Fibroblast of lung (primary cell): Measurements from ENCODE around the gene IDH1.

Experiments used
- EZH2 ChIP-seq: IDR thresholded peaks from 2 replicates; pipeline ENCODE4 v1.5.1; 2012; ENCODE audit warnings: low read length, control low read depth, mild to moderate bottlenecking; ENCODE audit errors: missing control alignments
- TF ChIP-seq, protein P1 (sequence below), 2 donors: IDR thresholded peaks in 1 of 2; conservative IDR thresholded peaks in 1 of 2; 1 replicate in 1 of 2; 2 replicates in 1 of 2; pipeline ENCODE4 v1.5.1; 2011 to 2012; ENCODE audit warnings: low read length in 2 of 2, control low read depth in 1 of 2, inconsistent platforms in 1 of 2, low read depth in 1 of 2, mild to moderate bottlenecking in 1 of 2

DNA sequence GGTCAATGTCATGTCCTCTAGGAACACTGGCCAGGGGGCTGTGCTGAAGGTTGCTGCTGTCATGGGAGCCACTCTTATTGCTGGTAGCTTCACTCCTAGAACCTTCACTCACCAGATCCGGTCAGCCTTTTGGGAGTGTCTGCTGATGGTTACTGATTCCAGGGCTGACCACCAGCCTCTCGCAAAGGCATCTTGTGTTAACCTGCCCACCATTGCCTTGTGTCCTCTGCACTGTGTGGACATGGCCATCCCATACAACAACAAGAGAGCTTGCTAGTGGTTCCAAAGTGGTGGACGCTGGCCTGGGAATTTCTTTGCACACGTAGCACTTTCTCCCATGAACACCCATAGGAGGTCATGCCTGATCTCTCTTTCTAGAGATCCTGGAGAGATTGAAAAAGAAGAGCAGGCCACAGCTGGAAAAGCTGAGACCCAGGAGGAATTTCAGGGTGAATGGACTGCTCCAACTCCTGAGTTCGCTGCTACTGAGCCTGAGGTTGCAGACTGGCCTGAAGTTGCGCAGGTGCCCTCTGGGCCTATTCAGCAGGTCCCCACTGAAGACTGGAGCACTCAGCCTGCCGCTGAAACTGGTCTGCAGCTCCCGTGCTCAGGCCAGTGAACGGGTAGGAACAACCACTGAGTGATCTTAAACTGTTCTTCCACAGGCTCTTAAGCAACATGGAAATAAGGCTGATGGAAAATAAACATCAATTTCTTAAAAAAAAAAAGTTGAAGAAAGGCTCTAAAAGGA, 46.4 kb downstream of the IDH1 start:
- TF ChIP-seq, protein P1, sequence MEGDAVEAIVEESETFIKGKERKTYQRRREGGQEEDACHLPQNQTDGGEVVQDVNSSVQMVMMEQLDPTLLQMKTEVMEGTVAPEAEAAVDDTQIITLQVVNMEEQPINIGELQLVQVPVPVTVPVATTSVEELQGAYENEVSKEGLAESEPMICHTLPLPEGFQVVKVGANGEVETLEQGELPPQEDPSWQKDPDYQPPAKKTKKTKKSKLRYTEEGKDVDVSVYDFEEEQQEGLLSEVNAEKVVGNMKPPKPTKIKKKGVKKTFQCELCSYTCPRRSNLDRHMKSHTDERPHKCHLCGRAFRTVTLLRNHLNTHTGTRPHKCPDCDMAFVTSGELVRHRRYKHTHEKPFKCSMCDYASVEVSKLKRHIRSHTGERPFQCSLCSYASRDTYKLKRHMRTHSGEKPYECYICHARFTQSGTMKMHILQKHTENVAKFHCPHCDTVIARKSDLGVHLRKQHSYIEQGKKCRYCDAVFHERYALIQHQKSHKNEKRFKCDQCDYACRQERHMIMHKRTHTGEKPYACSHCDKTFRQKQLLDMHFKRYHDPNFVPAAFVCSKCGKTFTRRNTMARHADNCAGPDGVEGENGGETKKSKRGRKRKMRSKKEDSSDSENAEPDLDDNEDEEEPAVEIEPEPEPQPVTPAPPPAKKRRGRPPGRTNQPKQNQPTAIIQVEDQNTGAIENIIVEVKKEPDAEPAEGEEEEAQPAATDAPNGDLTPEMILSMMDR (conservative IDR thresholded peaks at IDR 0.05 in 1 of 2, IDR thresholded peaks at IDR 0.05 in 1 of 2; ENCODE audit: low read depth in 1 of 2, low read length in 2 of 2), result no peak
- no peak for TF ChIP-seq EZH2
